Mucosa of gallbladder (tissue), 1 donor: ENCODE data around the gene FBN1. TPM values are rescaled to one million over a fixed set of nuclear protein-coding genes. Genes with fewer than 3 reads are reported as not detected.

Experiments
- DNase-seq: peaks from one replicate; pipeline ENCODE4 v3.0.0-alpha.2; 2020; ENCODE audit warnings: low spot score
- total RNA-seq: library from RNA; stranded (reverse); gene quantifications from one replicate; pipeline ENCODE4 v1.2.1, GENCODE V29; 2021
- donor health status: DM: no; HTN: no; CAD: no.

FBN1 gene
- total RNA-seq, 1 donor from 2014 or later = 57.6 TPM

- no peak for DNase-seq
Measured at GRCh38 chr15:48469681-48470080, 175.8 kb downstream of the FBN1 start.

GRCh38 chr15:48469271-48469670 lies 176.2 kb downstream of the FBN1 start:
- no peak for DNase-seq

- no peak for DNase-seq
Measured at GRCh38 chr15:48467801-48468200, 177.7 kb downstream of the FBN1 start.

- DNase-seq = no peak
Measured at GRCh38 chr15:48466820-48467219, 178.7 kb downstream of the FBN1 start.

- DNase-seq = no peak
Measured at GRCh38 chr15:48466079-48466478, 179.4 kb downstream of the FBN1 start.

GRCh38 chr15:48465410-48465809 lies 180.1 kb downstream of the FBN1 start:
- DNase-seq = no peak

GRCh38 chr15:48463366-48463880 lies 182.1 kb downstream of the FBN1 start:
- DNase-seq = no peak

- no peak for DNase-seq
Measured at GRCh38 chr15:48462688-48463087, 182.8 kb downstream of the FBN1 start.

- DNase-seq = no peak
Measured at GRCh38 chr15:48459571-48460442, 185.7 kb downstream of the FBN1 start.

- DNase-seq = no peak
Measured at GRCh38 chr15:48458876-48459275, 186.6 kb downstream of the FBN1 start.

- no peak for DNase-seq
Measured at GRCh38 chr15:48456134-48456533, 189.4 kb downstream of the FBN1 start.

- no peak for DNase-seq
Measured at GRCh38 chr15:48451736-48452135, 193.8 kb downstream of the FBN1 start.

GRCh38 chr15:48451241-48451640 lies 194.3 kb downstream of the FBN1 start:
- DNase-seq = no peak

- no peak for DNase-seq
Measured at GRCh38 chr15:48449734-48450133, 195.8 kb downstream of the FBN1 start.

- no peak for DNase-seq
Measured at GRCh38 chr15:48447657-48448056, 197.9 kb downstream of the FBN1 start.

GRCh38 chr15:48447058-48447457 lies 198.5 kb downstream of the FBN1 start:
- no peak for DNase-seq

- no peak for DNase-seq
Measured at GRCh38 chr15:48442011-48442410, 203.5 kb downstream of the FBN1 start.

GRCh38 chr15:48440084-48440483 lies 205.4 kb downstream of the FBN1 start:
- DNase-seq = peak; percentile 11

GRCh38 chr15:48437178-48437577 lies 208.3 kb downstream of the FBN1 start:
- DNase-seq = no peak

- no peak for DNase-seq
Measured at GRCh38 chr15:48435321-48435720, 210.2 kb downstream of the FBN1 start.

GRCh38 chr15:48433226-48433886 lies 212.2 kb downstream of the FBN1 start:
- DNase-seq = no peak

GRCh38 chr15:48432688-48433087 lies 212.8 kb downstream of the FBN1 start:
- DNase-seq = no peak

GRCh38 chr15:48427960-48428547 lies 217.5 kb downstream of the FBN1 start:
- no peak for DNase-seq
